ENCODE data around the gene RAPGEF4. TPM values are rescaled to one million over a fixed set of nuclear protein-coding genes. Genes with fewer than 3 reads are reported as not detected.

Gene RAPGEF4
- total and polyA plus RNA-seq, 2 of the 4 experiments (the other 2 are of a cell fraction) = 1.7 to 3.2 TPM

DNA sequence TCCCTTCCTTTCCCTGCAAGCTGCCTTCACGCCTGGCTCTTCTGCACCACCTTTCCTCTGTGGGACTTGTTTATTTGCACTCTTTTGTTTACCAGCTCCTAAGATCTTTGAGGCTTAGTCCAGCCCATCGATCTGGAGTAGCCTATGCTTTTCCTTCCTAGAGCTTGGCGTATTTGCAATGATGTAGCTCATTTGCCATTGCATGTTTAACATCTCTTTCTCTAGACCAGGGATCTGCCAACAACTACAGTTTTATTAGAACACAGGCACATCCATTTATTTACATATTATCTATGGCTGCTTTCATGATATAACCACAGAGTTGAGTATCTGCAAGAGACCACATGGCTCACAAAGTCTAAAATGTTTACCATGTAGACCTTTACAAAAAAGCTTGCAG, 150.4 kb downstream of the RAPGEF4 start:
- Histone ChIP-seq H3K23ac (ENCODE audit: low read depth, low read length) (no peak overlapping the region), H3K27ac (ENCODE audit: insufficient read depth, low read length) (no peak overlapping the region), H4K8ac (ENCODE audit: low read depth in 2 of 2, low read length in 2 of 2) (no peak overlapping the region), H2BK5ac (ENCODE audit: low read depth, low read length, poor library complexity, severe bottlenecking) (no peak overlapping the region), H2AK5ac (ENCODE audit: low read depth, low read length) (no peak overlapping the region), H3K4ac (ENCODE audit: low read depth, low read length) (no peak overlapping the region), H3K18ac (ENCODE audit: low read depth, low read length) (no peak overlapping the region), H2BK15ac (ENCODE audit: low read depth, low read length) (no peak overlapping the region), H4K5ac (ENCODE audit: low read depth, low read length) (no peak overlapping the region), H3K36me3 (ENCODE audit: control insufficient read depth, insufficient read depth, low read length) (no peaks in the 10 kb centered on the region), H3K9ac (ENCODE audit: low read depth, low read length) (no peak overlapping the region), H4K20me1 (ENCODE audit: insufficient read depth, low read length) (no peaks in the 10 kb centered on the region), H3K56ac (ENCODE audit: extremely low read depth, insufficient read depth, low read length) (no peak overlapping the region), H3K4me1 (ENCODE audit: control insufficient read depth, insufficient read depth, low read length) (no peaks in the 10 kb centered on the region), H3K4me2 (ENCODE audit: low read depth, low read length) (no peak overlapping the region), H3K4me3 (ENCODE audit: insufficient read depth, low read depth, low read length) (no peak overlapping the region), H2AK9ac (replicated peaks; ENCODE audit: low read depth, low read length, poor library complexity) (no peak overlapping the region), H2AFZ (replicated peaks; ENCODE audit: low read length, poor library complexity) (no peak overlapping the region), H3K27me3 (ENCODE audit: control insufficient read depth, insufficient read depth, low read length) (no peaks in the 10 kb centered on the region; the same call in 1 of the 2 replicates), H3K79me1 (ENCODE audit: low read depth in 1 of 2, low read length in 2 of 2) (no peaks in the 10 kb centered on the region), H2BK20ac (ENCODE audit: low read depth, low read length) (no peak overlapping the region), H3K14ac (replicated peaks; ENCODE audit: low read depth, low read length) (no peak overlapping the region), H4K91ac (ENCODE audit: insufficient read depth, low read depth, low read length) (no peak overlapping the region), H3K9me1 (ENCODE audit: insufficient read depth, low read length) (no peaks in the 10 kb centered on the region), H2BK120ac (ENCODE audit: low read depth, low read length) (no peak overlapping the region), H3K9me3 (ENCODE audit: control insufficient read depth, insufficient read depth, low read length) (no peaks in the 10 kb centered on the region)
- TF ChIP-seq MAZ (IDR thresholded peaks at IDR 0.05; ENCODE audit: borderline replicate concordance, low read depth, low read length) (no peak), MAFK (IDR thresholded peaks at IDR 0.05; ENCODE audit: low read depth, low read length) (no peak)
- dilution Hi-C loops (cut with HindIII; ENCODE audit: low sequenced_read_pairs, unreplicated experiment) (no loop called here), intact Hi-C loops (cut with micrococcal nuclease) (no loop called here), in situ Hi-C loops (cut with MboI; ENCODE audit: low sequenced_read_pairs) (no loop called here)
- ChIA-PET CTCF (no interaction called here), POLR2A (ENCODE audit: unreplicated experiment) (no interaction called here)
- no peak for DNase-seq
- no peak for ATAC-seq (ENCODE audit: low read depth)
- BruUV-seq (replicated peaks) = no TSS peak
- whole genome bisulfite sequencing, 2 experiments (ENCODE audit: extremely low coverage in 2 of 2, insufficient read length in 1 of 2) = 88% methylated on average over 1 of the region's 3 CpGs; no CpG with 5 or more reads in 1 of the 2 experiments

Measured in IMR-90 (cell line).